ENCODE measurements around the gene AOX1. TPM values are rescaled to one million over a fixed set of nuclear protein-coding genes. Genes with fewer than 3 reads are reported as not detected.

The AOX1 gene
- polyA plus RNA-seq, 2 of the 4 experiments (the other 2 are of a cell fraction), result 3.6 to 5.4 TPM

GRCh38 chr2:200655918-200656580 lies 70.2 kb downstream of the AOX1 start:
- FAIRE-seq, result no peak
- Histone ChIP-seq H3K27ac (no peak overlapping the region), H3K4me1 (no peaks in the 10 kb centered on the region), H3K4me3 (no peak overlapping the region), H3K9me3 (no peaks in the 10 kb centered on the region), H3K4me2 (no peak overlapping the region)
- no peak for TF ChIP-seq KDM1A (IDR thresholded peaks at IDR 0.05; ENCODE audit: low read depth)
- TF ChIP-seq CBX8 (IDR thresholded peaks at IDR 0.05), result no peak
- no peak for TF ChIP-seq KDM5A (IDR thresholded peaks at IDR 0.05)
- no peak for TF ChIP-seq POLR2A (IDR thresholded peaks at IDR 0.05; ENCODE audit: low read length)
- TF ChIP-seq MAFK (IDR thresholded peaks at IDR 0.05; ENCODE audit: partially characterized antibody), result no peak
- no peak for TF ChIP-seq NFE2L2 (conservative IDR thresholded peaks at IDR 0.05; ENCODE audit: low read length)
- no peak for TF ChIP-seq CTCF (IDR thresholded peaks at IDR 0.05)
- TF ChIP-seq E2F6 (IDR thresholded peaks at IDR 0.05; ENCODE audit: borderline replicate concordance, low read depth), result no peak
- no peak for TF ChIP-seq MYC (IDR thresholded peaks at IDR 0.05; ENCODE audit: borderline replicate concordance, low read length)
- TF ChIP-seq RAD21 (conservative IDR thresholded peaks at IDR 0.05 in 1 of 2, IDR thresholded peaks at IDR 0.05 in 1 of 2), result no peak
- TF ChIP-seq REST (IDR thresholded peaks at IDR 0.05), result no peak
- 85% methylated on average over 3 of the region's 3 CpGs for WGBS (ENCODE audit: missing lambda C conversion rate)
- DNase-seq (ENCODE audit: low read depth in 1 of 2, low spot score in 1 of 2), result no peak
- ATAC-seq, result 0 out of 6 replicates have a peak, but pooled peaks of 1 of the 2 experiments have one; percentile 23
- CTCF ChIA-PET, result interaction anchor here (0.5 kb wide), 1 partner anchor 416 kb away, joined by 3 read pairs; no protein-coding TSS in a partner anchor
- POLR2A ChIA-PET, result no interaction called here

- DNase-seq (ENCODE audit: low read depth in 1 of 2, low spot score in 1 of 2), result peak in 1 of 2 experiments; percentile 47
- H3K4me3 ChIP-seq, result no peak overlapping the region
- 71% methylated on average over 5 of the region's 5 CpGs for WGBS (ENCODE audit: missing lambda C conversion rate)
- TF ChIP-seq FOSB (CRISPR knock-in tag; IDR thresholded peaks at IDR 0.05) (no peak), CTCF (IDR thresholded peaks at IDR 0.05) (peak; percentile 27; the same call in 1 of the 3 replicates), RAD21 (conservative IDR thresholded peaks at IDR 0.05 in 1 of 2, IDR thresholded peaks at IDR 0.05 in 1 of 2) (peak; percentile 61 to 63), SMC3 (IDR thresholded peaks at IDR 0.05) (peak; percentile 35; the same call in 2 of the 3 replicates)
- no peak overlapping the region for H3K27ac ChIP-seq
- ChIA-PET CTCF (interaction anchor here (0.6 to 1.3 kb wide), 6 partner anchors 9 to 683 kb away, joined by 3 to 4 read pairs (median 3); partner anchors contain the start of gene KCTD18), POLR2A (no interaction called here)
- H3K4me2 ChIP-seq, result no peak overlapping the region
- ATAC-seq, result peak in 1 of 2 experiments; percentile 41; a peak in 2 of 6 replicates
- no peaks in the 10 kb centered on the region for H3K9me3 ChIP-seq
- H3K4me1 ChIP-seq, result peaks cover 14% of the 10 kb centered on the region
- FAIRE-seq, result no peak
Observed at GRCh38 chr2:200658278-200658864, 72.6 kb downstream of the AOX1 start.
